ENCODE measurements around the gene SDE2.
"Not testable (repeated sequence)": the region's sequence is repeated elsewhere in the genome, so short reads cannot be mapped to it uniquely, and the experiment has no call there.

The SDE2 gene

DNA sequence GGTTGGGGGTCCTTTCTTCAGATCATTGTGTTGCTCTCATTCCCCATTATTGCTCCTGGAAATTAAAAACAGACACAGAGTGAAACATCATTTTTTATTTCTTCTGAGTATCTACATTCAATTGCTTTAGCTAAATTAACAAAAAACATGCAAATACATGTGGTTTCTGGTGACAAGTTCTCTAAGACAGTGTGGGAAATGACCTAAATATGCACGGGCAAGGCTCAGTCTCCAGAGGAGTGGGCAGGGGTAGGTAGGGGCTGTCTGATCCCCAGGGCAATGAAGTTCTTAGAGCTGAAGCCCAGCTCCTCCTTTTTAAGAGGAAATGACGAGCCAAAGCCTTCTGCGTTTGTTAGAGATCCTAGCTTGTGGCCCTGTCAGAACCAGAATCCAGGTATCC is 62.6 kb downstream of the SDE2 start:
- no peak for DNase-seq (ENCODE audit: low read depth)
- TF ChIP-seq, protein P1, sequence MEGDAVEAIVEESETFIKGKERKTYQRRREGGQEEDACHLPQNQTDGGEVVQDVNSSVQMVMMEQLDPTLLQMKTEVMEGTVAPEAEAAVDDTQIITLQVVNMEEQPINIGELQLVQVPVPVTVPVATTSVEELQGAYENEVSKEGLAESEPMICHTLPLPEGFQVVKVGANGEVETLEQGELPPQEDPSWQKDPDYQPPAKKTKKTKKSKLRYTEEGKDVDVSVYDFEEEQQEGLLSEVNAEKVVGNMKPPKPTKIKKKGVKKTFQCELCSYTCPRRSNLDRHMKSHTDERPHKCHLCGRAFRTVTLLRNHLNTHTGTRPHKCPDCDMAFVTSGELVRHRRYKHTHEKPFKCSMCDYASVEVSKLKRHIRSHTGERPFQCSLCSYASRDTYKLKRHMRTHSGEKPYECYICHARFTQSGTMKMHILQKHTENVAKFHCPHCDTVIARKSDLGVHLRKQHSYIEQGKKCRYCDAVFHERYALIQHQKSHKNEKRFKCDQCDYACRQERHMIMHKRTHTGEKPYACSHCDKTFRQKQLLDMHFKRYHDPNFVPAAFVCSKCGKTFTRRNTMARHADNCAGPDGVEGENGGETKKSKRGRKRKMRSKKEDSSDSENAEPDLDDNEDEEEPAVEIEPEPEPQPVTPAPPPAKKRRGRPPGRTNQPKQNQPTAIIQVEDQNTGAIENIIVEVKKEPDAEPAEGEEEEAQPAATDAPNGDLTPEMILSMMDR (IDR thresholded peaks at IDR 0.05; ENCODE audit: low read depth, low read length, missing control alignments), result no peak
- no peak overlapping the region for H3K4me3 ChIP-seq (ENCODE audit: low read depth, low read length)

- not testable (repeated sequence) for H3K4me3 ChIP-seq (ENCODE audit: low read depth, low read length); DNase-seq (ENCODE audit: low read depth)
Observed at GRCh38 chr1:225936086-225936485, 63.1 kb downstream of the SDE2 start.

DNA sequence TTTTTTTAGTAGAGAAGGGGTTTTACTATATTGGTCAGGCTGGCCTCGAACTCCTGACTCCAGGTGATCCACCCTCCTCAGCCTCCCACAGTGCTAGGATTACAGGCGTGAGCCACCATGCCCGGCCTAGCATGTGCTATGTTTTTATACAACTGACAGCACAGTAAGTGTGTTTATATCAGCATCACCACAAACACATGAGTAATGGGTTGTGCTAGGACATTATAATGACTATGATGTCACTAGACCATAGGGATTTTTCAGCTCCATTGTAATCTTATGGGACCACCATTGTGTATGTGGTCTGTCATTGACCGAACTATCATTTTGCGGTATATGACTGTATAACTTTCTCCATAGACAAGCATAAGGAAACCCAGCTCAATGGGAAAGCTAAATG is 64.4 kb downstream of the SDE2 start:
- TF ChIP-seq, protein P1 (IDR thresholded peaks at IDR 0.05; ENCODE audit: low read depth, low read length, missing control alignments), result no peak
- no peak overlapping the region for H3K4me3 ChIP-seq (ENCODE audit: low read depth, low read length)
- no peak for DNase-seq (ENCODE audit: low read depth)

- TF ChIP-seq, protein P1 (IDR thresholded peaks at IDR 0.05; ENCODE audit: low read depth, low read length, missing control alignments), result no peak
- DNase-seq (ENCODE audit: low read depth), result no peak
Observed at GRCh38 chr1:225933072-225933471, 66.1 kb downstream of the SDE2 start.

More at GRCh38 chr1:225933072-225933471, 66.1 kb downstream of the SDE2 start:
- no peak overlapping the region for H3K4me3 ChIP-seq (ENCODE audit: low read depth, low read length)
